HuH-7.5 (cell line): Measurements from ENCODE around the gene ANKRD1.

ENCODE experiments used
- DNase-seq: peaks from one replicate; pipeline ENCODE4 v3.0.0; 2011; ENCODE audit warnings: low spot score

Gene ANKRD1

GRCh38 chr10:90935581-90936275 lies 14.8 kb upstream of the ANKRD1 start:
- no peak for DNase-seq

GRCh38 chr10:90930971-90931871 lies 10.3 kb upstream of the ANKRD1 start:
- no peak for DNase-seq

GRCh38 chr10:90930070-90930837 lies 9.4 kb upstream of the ANKRD1 start:
- DNase-seq: no peak

- DNase-seq: no peak
Measured at GRCh38 chr10:90929179-90929578, 8.3 kb upstream of the ANKRD1 start.

GRCh38 chr10:90927293-90927692 lies 6.4 kb upstream of the ANKRD1 start:
- no peak for DNase-seq

GRCh38 chr10:90925079-90926029 lies 4.5 kb upstream of the ANKRD1 start:
- no peak for DNase-seq

- DNase-seq: no peak
Measured at GRCh38 chr10:90924552-90924951, 3.7 kb upstream of the ANKRD1 start.

GRCh38 chr10:90923111-90923731 lies 2.3 kb upstream of the ANKRD1 start:
- DNase-seq: no peak

GRCh38 chr10:90921906-90922305 lies 1.0 kb upstream of the ANKRD1 start:
- no peak for DNase-seq

GRCh38 chr10:90919683-90920574 lies 958 bp downstream of the ANKRD1 start:
- DNase-seq: no peak

GRCh38 chr10:90917968-90918318 lies 2.9 kb downstream of the ANKRD1 start:
- DNase-seq: no peak

GRCh38 chr10:90917238-90917967 lies 3.5 kb downstream of the ANKRD1 start:
- no peak for DNase-seq

- no peak for DNase-seq
Measured at GRCh38 chr10:90916392-90917237, 4.3 kb downstream of the ANKRD1 start.

GRCh38 chr10:90915766-90916075 lies 5.2 kb downstream of the ANKRD1 start:
- DNase-seq: no peak

- no peak for DNase-seq
Measured at GRCh38 chr10:90914992-90915765, 5.7 kb downstream of the ANKRD1 start.

GRCh38 chr10:90913774-90914420 lies 7.0 kb downstream of the ANKRD1 start:
- DNase-seq: no peak

GRCh38 chr10:90912854-90913479 lies 7.9 kb downstream of the ANKRD1 start:
- DNase-seq: no peak
